ENCODE measurements around the gene XCL1. TPM values are rescaled to one million over a fixed set of nuclear protein-coding genes. Genes with fewer than 3 reads are reported as not detected.
"Not testable (repeated sequence)": the region's sequence is repeated elsewhere in the genome, so short reads cannot be mapped to it uniquely, and the experiment has no call there.

Gene XCL1
- polyA plus RNA-seq, 3 donors, result 0.15 to 0.34 TPM; not detected in 1

DNA sequence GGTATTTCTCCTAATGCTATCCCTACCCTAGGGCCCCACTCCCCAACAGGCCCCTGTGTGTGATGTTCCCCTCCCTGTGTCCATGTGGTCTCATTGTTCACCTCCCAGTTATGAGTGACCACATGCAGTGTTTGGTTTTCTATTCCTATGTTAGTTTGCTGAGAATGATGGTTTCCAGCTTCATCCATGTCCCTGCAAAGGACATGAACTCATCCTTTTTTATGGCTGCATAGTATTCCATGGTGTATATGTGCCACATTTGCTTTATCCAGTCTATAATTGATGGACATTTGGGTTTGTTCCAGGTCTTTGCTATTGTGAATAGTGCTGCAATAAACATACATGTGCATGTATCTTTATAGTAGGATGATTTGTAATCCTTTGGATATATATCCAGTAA is 19.0 kb downstream of the XCL1 start:
- H3K27ac ChIP-seq (ENCODE audit: low read depth, low read length), result not testable (repeated sequence)

DNA sequence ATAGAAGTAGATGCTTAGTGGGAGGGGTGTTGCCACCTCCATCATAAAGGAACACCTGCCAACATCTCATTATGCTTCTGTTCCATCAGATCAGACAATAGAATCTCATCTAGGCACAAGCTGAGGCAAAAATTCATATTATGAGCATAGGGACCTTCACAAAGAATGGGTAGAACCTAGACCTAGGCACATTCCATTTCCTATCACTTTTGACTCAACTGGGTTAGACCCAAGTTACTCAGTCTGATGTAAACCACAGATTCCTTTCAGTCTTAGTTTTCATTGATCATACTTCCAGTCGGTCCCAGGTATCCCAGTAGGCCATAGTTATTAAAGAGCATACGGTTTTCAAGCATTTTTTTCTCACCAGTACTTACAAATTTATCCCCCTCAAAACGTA is 21.7 kb downstream of the XCL1 start:
- WGBS, 3 donors, result 76 to 85% (median 82%) methylated on average over 3 of the region's 3 CpGs

DNA sequence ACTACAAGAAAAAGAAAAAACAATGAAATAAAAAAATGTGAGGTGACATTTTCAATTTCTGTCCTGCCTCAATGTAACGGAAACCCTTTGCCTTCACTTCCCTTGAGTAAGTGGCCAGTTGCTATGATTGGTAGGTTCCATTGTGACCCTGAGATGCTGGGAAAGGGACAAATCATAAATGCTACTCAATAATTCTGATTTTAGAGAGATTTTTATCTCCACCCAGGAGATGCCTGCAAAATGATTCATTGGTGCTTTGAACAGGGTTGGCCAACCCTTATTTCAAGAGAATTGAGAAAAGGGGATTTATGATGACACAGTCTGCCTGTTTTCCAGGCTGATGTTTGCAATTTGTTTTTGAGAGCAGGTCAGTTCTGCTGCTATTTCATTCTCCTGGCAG is 22.5 kb downstream of the XCL1 start:
- 96 to 100% (median 100%) methylated on average over 1 of the region's 1 CpG for WGBS, 3 donors
- no peak overlapping the region for H3K27ac ChIP-seq (ENCODE audit: low read depth, low read length)

More for the DNA sequence above, 21.7 kb downstream of the XCL1 start:
- no peak overlapping the region for H3K27ac ChIP-seq (ENCODE audit: low read depth, low read length)

DNA sequence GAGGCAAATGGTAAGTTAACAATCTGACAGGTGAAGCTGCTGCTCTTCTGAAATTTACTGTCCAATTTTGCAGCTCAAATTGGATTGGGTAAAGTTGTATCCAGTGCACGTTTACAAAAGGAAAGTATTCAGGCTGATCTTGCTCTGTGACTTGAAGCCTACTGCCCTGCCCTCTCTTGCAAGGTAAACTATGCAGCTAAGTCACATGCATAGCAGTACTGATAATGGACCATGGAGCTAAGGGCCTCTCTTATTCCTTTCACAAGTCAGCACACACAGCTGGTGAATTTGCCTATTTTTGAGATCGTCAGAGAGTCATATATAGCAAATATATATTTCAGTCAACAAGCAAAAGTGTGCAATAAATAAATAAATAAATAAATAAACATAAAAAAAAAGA is 23.2 kb downstream of the XCL1 start:
- 32 to 82% (median 67%) methylated on average over 2 of the region's 2 CpGs for WGBS, 3 donors
- H3K27ac ChIP-seq (ENCODE audit: low read depth, low read length), result no peak overlapping the region

DNA sequence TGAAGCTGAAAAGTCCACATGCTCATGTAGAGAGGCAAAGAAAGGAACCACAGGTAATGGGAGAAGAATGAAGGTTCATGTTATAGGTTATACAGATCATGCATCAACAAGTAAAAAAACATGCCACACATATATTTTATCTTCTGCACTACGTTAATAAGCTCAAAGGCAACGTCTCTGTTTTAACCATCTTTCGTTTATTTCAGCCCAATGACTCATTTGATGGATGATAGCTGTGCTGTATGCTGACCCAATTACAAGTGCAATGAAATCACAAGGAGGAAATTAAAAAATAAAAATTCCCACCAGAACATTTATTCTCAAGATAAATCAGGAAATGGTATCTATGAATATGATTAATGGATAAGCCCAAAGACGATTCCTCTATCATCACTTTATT is 24.6 kb downstream of the XCL1 start:
- H3K27ac ChIP-seq (ENCODE audit: low read depth, low read length), result no peak overlapping the region
- 49 to 59% (median 52%) methylated on average over 4 of the region's 4 CpGs for WGBS, 3 donors

DNA sequence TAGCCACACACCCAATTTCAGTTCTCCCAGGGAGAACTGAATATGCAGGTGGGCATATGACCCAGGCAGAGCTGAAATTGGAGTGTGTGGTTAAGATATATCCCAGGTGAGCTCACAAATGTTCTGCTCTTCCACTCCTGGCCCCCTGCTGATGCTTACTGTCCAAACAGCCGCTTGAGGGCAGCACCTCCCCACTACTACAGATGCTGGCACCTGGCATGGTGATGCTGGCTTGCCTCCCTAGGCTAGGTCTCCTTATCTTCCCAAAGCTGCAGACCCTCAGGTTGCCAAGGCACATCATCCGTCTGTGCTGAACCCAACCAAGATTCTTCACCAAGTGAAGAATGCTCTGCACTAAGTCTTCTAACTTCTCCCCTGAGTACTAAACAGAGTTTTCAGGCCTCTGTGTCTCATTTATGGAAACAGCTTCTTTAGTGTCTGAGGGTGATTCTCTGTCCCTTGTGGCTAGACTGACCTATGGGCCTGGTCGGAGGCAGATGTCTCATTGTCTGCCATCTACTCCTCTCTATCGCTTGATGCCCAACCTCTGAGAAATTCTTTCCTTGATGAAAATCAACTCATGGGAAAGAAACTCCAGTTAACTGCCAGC is 27.2 kb downstream of the XCL1 start:
- 27 to 41% (median 30%) methylated on average over 4 of the region's 4 CpGs for WGBS, 3 donors
- H3K27ac ChIP-seq (ENCODE audit: low read depth, low read length), result no peak overlapping the region

DNA sequence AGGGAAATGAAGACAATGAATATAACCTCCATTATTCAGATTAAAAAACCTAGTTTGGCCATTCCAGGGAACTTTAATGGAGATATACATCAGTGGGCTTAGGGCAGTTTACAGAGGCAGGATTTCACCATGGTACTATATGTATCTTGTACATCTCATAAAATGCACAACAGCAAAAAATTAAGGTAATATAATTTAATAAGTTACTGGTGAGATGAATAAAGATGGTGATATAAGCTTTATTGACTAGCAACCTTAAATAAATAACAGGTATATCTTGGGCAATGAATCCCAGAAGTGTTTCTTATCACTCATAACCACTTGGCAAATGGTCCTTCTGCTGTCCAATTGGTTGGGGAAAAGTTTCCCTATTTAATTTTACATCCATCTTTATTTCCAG is 29.0 kb downstream of the XCL1 start:
- no peak overlapping the region for H3K27ac ChIP-seq (ENCODE audit: low read depth, low read length)

DNA sequence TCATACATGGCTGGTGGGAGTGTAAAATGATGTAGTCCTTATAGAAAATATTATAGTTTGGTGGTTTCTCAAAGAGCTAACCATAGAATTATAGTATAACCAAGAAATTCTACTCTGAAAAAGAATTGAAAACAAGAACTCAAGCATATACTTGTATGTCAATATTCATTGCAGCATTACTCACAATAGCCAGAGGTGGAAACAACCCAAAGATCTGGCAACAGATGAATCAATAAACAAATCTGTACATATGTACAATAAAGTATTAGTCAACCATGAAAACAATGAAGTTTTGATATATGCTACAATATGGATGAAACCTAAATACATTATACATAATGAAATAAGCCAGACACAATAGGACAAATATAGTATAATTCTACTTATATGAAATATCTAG is 29.7 kb downstream of the XCL1 start:
- H3K27ac ChIP-seq (ENCODE audit: low read depth, low read length), result no peak overlapping the region

DNA sequence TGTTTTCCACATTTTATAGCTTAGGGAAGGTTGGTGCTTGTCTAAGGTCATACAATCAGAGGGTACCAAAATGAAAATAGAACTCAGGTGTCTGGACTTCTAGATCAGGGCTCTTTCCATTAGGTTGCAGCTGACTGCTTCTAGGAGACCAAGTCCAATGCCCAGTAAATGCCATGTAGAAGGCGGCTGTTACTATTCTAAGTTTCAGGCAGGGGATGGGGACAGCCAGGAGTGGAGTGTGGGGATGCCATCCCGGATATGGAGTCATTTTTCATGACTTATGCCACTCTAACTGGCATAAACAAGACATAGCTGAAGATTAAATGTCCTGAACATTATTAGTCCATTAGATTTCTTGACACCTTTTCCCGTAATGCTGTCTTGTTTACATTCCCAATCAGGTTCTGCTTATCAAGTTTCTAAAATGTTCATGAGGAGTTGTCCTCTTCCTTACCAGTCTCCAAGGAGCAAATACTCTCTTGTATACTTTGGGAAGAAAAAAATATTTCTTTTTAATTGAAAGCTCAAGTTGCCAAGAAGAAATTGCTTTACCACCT is 31.5 kb downstream of the XCL1 start:
- WGBS, 3 donors, result 55 to 88% (median 84%) methylated on average over 3 of the region's 3 CpGs
- no peak overlapping the region for H3K27ac ChIP-seq (ENCODE audit: low read depth, low read length)

DNA sequence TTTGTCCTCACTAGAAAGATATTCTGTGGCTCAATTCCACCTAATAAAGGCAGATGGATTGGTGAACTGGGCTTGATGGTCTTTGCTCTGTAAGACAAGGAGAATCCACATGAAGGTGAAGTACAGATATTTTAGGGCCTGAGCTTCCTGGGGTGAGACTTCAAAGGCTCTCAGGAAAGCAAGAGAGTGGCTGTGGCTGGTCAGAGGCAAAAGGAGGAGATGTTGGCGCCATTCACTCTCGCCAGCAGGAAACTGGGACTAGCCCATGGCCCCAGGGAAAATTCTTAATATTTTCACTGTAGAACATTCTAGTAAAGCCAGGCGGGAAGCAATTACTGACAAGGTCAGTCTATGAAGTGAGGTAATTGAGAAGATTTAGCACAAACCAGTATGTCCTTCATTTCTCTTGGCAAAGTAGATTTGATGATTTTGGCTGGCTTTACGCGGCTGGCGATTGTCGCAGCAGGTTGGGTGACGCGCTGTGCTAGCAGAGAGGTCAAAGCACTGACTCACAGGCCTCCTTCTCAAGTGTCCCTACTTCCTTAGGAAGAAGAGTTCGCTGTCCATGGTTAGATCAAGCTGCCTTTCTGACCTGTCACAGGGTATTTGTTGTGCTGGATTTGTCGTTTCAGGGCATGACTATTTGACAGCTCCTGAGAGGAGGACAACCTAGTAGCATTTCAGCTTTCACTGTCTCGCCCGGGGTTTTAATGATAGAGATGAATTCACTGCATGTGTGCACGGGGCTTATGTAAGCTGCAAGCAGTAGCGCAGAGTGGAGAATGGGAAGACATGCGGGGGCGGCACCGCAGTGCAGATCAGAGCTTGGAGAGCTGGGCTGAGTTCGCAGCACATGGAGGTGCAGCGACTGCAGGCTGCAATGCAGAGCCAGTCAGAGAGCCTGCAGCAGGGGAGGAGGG is 32.7 kb downstream of the XCL1 start:
- 58 to 71% (median 67%) methylated on average over 20 of the region's 20 CpGs for WGBS, 3 donors
- no peak overlapping the region for H3K27ac ChIP-seq (ENCODE audit: low read depth, low read length)

DNA sequence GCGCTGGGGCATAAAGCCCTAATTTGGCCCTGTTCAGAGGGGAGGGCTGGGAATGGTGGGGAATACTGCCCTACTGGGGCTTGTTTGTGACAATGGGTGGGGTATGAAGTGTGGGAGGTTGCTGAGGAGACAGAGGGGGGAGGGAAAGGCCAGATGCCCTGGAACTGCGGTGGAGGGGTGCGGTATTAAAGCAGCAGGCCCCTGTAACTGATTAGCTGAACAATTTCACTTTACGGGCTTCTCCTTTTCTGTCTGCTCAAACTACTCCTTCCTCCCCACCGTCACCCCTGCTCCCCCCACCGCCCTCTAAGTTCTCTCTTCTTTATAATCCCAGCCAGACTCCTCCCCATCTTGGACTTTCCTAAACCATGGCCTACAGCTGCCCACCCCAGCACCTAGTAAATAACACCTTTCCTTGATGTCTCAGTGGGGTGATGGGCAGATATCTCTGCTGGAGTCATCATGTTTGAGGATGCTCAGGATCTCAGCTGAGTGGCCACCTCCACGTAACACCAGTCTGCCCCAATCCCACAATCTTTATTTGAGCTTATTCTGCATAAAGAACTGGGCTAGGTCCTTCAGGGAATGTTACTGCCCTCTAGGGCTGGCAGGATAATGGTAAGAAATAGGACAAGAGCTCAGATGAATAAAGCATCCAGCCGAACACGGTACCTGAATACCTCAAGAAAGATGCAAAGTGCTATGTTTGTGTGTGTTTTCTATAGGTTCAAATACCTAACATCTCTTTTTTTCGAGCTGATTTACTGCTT is 33.5 kb downstream of the XCL1 start:
- WGBS, 3 donors, result 56 to 69% (median 59%) methylated on average over 10 of the region's 10 CpGs
- no peak overlapping the region for H3K27ac ChIP-seq (ENCODE audit: low read depth, low read length)

DNA sequence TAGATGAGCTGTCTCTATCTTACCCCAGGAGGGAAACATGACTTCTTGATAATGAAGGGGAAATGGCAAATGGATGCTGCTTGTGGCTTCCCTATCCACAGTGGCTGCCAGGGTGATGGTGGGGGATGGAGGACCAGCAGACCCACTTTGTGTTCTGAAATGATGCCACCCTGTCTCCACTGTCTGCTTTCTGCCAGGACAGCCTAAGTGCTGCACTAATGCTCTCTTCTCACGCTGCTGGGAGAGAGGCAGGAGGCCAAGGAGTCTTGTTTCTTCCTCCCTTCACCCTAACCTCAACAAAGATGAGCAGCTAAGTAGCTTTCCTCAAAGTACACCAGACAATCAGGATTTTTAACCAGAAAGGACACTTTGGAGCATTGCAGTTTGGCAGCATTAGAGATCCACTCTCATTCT is 36.6 kb downstream of the XCL1 start:
- WGBS, 3 donors, result 71 to 94% (median 80%) methylated on average over 1 of the region's 1 CpG
- H3K27ac ChIP-seq (ENCODE audit: low read depth, low read length), result no peak overlapping the region

DNA sequence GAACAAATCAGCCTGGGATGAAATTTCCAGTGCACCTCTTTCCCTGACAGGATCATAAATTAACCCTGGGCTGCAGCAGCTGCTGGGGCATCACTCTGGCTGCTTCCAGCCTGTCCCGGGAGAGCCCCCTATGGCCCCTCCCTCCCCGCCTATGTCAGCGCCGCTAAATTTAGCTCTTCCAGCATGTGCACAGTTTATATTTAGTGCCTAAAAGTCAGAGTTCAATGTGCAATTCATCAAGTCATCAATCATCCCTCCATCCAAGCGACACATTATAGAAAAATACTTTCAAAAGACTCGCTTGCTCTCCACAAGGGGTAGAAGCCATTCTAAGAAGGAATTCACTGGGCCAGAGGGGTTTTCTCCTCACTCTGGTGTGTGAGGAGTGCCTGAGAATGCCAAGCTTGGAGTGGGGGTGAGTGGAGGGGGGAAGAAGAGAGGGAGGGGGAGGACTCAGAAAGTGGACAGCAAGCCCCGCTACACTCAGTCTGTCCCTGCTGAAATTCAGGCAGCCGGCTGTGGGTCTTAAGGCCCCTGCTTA is 37.4 kb downstream of the XCL1 start:
- WGBS, 3 donors, result 30 to 49% (median 43%) methylated on average over 8 of the region's 8 CpGs
- H3K27ac ChIP-seq (ENCODE audit: low read depth, low read length), result no peak overlapping the region

DNA sequence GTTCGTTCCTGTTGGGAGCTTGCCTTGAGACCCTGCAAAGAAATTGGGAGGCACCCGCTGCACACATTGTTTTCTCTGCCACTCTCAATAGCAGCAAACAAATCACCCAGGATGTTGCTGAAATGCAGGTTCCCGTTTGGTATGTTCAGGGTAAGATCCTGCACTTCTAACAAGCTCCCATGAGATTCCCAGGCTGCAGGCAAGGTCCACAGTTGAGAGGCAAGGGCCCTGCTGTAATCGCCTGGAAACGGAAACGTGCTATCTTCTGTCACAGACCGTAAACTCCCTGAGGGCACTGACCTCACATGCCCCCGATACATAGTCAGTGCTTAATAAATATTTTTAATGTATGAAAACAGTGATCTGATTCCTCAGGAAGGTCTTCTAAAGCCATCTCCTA is 37.8 kb downstream of the XCL1 start:
- 65 to 76% (median 74%) methylated on average over 8 of the region's 8 CpGs for WGBS, 3 donors
- no peak overlapping the region for H3K27ac ChIP-seq (ENCODE audit: low read depth, low read length)

DNA sequence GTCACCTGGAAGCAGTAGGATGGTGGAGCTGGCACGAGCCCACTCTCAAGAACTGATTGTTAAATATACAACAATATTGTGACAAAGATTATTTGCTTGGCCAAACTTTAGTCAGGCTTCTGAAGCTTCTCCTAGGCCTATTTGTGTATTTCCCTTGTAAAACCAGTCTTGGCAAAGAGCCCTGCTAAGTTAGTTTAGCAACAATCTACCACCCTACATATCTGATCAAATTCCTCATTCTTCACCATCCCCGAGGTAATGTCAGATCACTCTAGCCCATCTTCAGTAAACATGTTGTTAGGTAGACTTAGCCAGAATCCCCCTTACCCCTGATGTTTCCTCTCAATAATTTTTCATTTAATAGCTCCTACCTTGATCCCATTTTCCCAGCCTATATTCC is 39.6 kb downstream of the XCL1 start:
- H3K27ac ChIP-seq (ENCODE audit: low read depth, low read length), result no peak overlapping the region
- WGBS, 3 donors, result 69 to 89% (median 85%) methylated on average over 2 of the region's 2 CpGs

DNA sequence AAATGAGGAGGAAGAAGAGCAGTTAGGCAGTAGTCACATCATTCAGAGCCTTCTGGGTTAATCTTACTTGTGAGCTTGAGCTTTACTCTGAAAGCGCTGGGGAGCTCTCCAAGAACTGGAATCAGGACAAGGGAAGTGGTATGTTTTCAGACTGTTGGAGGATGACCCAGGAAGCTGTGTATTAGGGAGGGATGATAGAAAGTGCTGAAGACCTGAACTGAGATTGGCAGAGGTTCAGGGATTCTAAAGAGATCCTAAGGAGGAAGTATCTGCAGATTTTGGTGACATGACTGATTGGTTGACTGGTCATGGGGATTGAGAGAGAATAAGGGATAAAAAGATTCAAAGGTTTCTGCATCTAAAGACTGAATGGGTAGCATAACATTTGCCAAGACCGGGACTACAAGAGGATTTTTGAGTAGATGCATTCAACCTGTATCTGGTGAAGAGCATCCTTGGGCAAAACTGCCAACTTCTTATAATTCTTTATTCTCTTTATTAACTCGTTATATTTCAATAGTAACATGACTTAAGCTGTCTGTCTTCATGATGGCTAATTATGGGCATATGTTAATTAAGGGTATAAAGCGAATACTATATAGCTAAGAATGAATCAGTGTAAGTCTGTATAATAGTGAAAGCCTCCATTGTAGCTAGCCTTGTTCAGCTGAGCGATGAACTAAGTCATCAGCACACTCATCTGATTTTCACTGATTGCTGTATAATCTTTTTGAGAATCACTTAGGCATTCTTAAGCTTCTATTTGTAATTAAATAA is 41.8 kb downstream of the XCL1 start:
- 84 to 89% (median 89%) methylated on average over 5 of the region's 5 CpGs for WGBS, 3 donors
- no peak overlapping the region for H3K27ac ChIP-seq (ENCODE audit: low read depth, low read length)

DNA sequence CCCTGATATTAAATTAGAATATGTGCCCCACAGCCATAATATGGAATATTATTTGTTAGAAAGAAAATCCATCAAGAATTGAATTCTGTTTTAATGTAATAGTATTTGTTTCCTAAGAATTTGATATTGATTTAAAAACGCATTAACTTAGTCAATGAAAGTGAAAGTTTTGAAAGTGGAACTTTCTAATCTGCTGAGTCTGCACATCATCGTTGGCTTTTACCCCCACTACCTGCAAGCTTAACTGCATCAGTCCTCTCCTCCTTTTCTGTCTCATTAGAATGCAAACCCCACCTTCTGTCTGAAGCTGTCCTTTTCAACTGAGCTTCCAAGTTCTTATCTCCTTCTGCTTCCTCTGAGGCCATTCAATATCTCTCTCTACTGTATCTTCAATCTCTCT is 42.5 kb downstream of the XCL1 start:
- 65 to 67% (median 66%) methylated on average over 2 of the region's 2 CpGs for WGBS, 3 donors
- H3K27ac ChIP-seq (ENCODE audit: low read depth, low read length), result no peak overlapping the region

DNA sequence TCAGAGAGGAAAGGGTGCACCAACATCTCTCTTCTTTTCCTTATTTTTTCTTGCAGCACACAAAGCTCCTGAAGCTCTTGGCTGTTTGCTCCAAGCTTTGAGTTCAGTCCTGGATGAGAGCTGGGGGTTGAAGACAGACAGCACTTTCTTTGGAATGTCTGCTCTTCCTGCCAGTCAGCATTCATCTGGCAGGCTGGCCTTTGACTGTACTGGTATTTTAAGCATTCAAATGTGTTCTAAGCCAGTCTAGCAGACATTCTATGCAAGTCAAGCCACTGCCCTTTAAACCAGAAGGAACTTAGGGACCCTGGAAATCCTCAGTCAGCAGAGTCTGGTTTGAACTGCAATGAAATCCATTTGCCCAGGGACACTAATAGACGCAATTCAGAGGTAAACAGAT is 45.0 kb downstream of the XCL1 start:
- 57 to 83% (median 58%) methylated on average over 1 of the region's 1 CpG for WGBS, 3 donors
- no peak overlapping the region for H3K27ac ChIP-seq (ENCODE audit: low read depth, low read length)
